A549 (cell line): Measurements from ENCODE around the gene PI16. TPM values are rescaled to one million over a fixed set of nuclear protein-coding genes. Genes with fewer than 3 reads are reported as not detected.

Experiments used
- ATAC-seq, 2 experiments: fragments of 200-7000 bp in 1 of 2; fragments of >200 bp in 1 of 2; cut with Nextera tagmentation in 1 of 2; cut with Tn5 transposase in 1 of 2; 3 replicates each; pipeline versions ENCODE4 v1.8.0 to v1.9.1; 2018 to 2020; ENCODE audit warnings: mild to moderate bottlenecking in 1 of 2, moderate library complexity in 1 of 2
- CTCF ChIA-PET: fragments of 300-600 bp; sonication (Branson Sonifier 250); formaldehyde crosslinking; extraction: SDS; loops from one replicate; lab custom pipeline; 2021; ENCODE audit warnings: antibody characterized with exemption, inconsistent platforms; lab: Yijun Ruan, JAX
- POLR2A ChIA-PET: fragments of 350-600 bp; formaldehyde crosslinking; extraction: SDS; loops from one replicate; lab custom pipeline; 2021; ENCODE audit warnings: antibody characterized with exemption, inconsistent platforms; lab: Yijun Ruan, JAX
- DNase-seq, 2 experiments: peaks; one replicate each; pipeline versions ENCODE4 v3.0.0 to v3.0.0-alpha.2; 2011 to 2016; ENCODE audit warnings: low read depth in 1 of 2, low spot score in 1 of 2
- FAIRE-seq: peaks from 2 replicates; lab custom pipeline; 2011; peaks lifted over from hg19 to GRCh38; lab: Jason Lieb, UNC
- H3K27ac ChIP-seq, 2 experiments: fragments of >200 bp; sonication (Bioruptor Twin); formaldehyde crosslinking; 3 replicates each; pipeline ENCODE4 v1.5.1; 2016 to 2017
- H3K4me1 ChIP-seq: fragments of >200 bp; sonication (Bioruptor Twin); formaldehyde crosslinking; 3 replicates; pipeline ENCODE4 v1.6.1; 2016
- H3K4me2 ChIP-seq: fragments of >200 bp; sonication (Bioruptor Twin); formaldehyde crosslinking; 3 replicates; pipeline ENCODE4 v1.6.1; 2016
- H3K4me3 ChIP-seq: fragments of >200 bp; sonication (Bioruptor Twin); formaldehyde crosslinking; 3 replicates; pipeline ENCODE4 v1.5.1; 2016
- H3K9me3 ChIP-seq: fragments of >200 bp; sonication (Bioruptor Twin); formaldehyde crosslinking; 3 replicates; pipeline ENCODE4 v1.6.1; 2016
- BCL3 ChIP-seq: fragments of >200 bp; sonication (Bioruptor Twin); formaldehyde crosslinking; IDR thresholded peaks from 3 replicates; pipeline ENCODE4 v1.6.1; 2016
- CBX2 ChIP-seq: fragments of 200-600 bp; sonication (generic); IDR thresholded peaks from 2 replicates; pipeline ENCODE4 v1.6.1; 2016; ENCODE audit warnings: low read depth, mild to moderate bottlenecking, borderline replicate concordance
- CHD4 ChIP-seq: fragments of 200-600 bp; sonication (generic); IDR thresholded peaks from 2 replicates; pipeline ENCODE4 v1.6.1; 2016; ENCODE audit warnings: antibody characterized with exemption, mild to moderate bottlenecking, borderline replicate concordance
- EP300 ChIP-seq, 2 experiments: fragments of >200 bp; sonication (Bioruptor Twin); formaldehyde crosslinking; IDR thresholded peaks; 2 replicates in 1 of 2; 3 replicates in 1 of 2; pipeline ENCODE4 v1.6.1; 2016 to 2017
- ESRRA ChIP-seq: fragments of 150-350 bp; IDR thresholded peaks from 2 replicates; pipeline ENCODE4 v1.6.1; 2014; ENCODE audit warnings: mild to moderate bottlenecking, low read length, borderline replicate concordance
- FOSB ChIP-seq: fragments of 250-450 bp; sonication (Bioruptor Pico); IDR thresholded peaks from 2 replicates; pipeline ENCODE4 v1.5.0; 2020; ENCODE audit warnings: mild to moderate bottlenecking, moderate library complexity
- FOSL2 ChIP-seq, 2 experiments: fragments of 450-650 bp in 1 of 2; fragments of >200 bp in 1 of 2; sonication (Bioruptor Twin) in 1 of 2; formaldehyde crosslinking; IDR thresholded peaks; 2 replicates each; pipeline versions ENCODE4 v1.5.0 to v1.6.1; 2016 to 2020; ENCODE audit warnings: mild to moderate bottlenecking in 1 of 2, moderate library complexity in 1 of 2
- GATA3 ChIP-seq: IDR thresholded peaks from 2 replicates; pipeline ENCODE4 v1.6.1; 2012; ENCODE audit warnings: borderline replicate concordance
- HDAC2 ChIP-seq: fragments of 200-600 bp; sonication (generic); IDR thresholded peaks from 2 replicates; pipeline ENCODE4 v1.6.1; 2016
- HEYL ChIP-seq: fragments of 250-450 bp; sonication (Bioruptor Pico); IDR thresholded peaks from 2 replicates; pipeline ENCODE4 v1.8.0; 2021; ENCODE audit warnings: mild to moderate bottlenecking, moderate library complexity
- MAFK ChIP-seq: fragments of 450-650 bp; IDR thresholded peaks from 2 replicates; pipeline ENCODE4 v1.6.1; 2014; ENCODE audit not compliant: partially characterized antibody
- MYC ChIP-seq: IDR thresholded peaks from 2 replicates; pipeline ENCODE4 v1.6.1; 2012; ENCODE audit warnings: mild to moderate bottlenecking, inconsistent platforms, low read length, improper control_type of control experiment, borderline replicate concordance
- NPAS2 ChIP-seq: fragments of 250-450 bp; sonication (Bioruptor Pico); IDR thresholded peaks from 2 replicates; pipeline ENCODE4 v1.8.0; 2022; ENCODE audit warnings: mild to moderate bottlenecking, moderate library complexity, borderline replicate concordance
- PBX3 ChIP-seq: IDR thresholded peaks from 2 replicates; pipeline ENCODE4 v1.6.1; 2012
- TFCP2L1 ChIP-seq: fragments of 250-450 bp; sonication (Bioruptor Pico); IDR thresholded peaks from 2 replicates; pipeline ENCODE4 v1.5.0; 2021; ENCODE audit warnings: mild to moderate bottlenecking
- ZC3H11A ChIP-seq: fragments of 450-650 bp; IDR thresholded peaks from 2 replicates; pipeline ENCODE4 v1.6.1; 2014; ENCODE audit warnings: antibody characterized with exemption, mild to moderate bottlenecking
- WGBS: methylation state at CpG from one replicate; pipeline ENCODE4 v1.1.6; 2017; ENCODE audit errors: missing lambda C conversion rate; 5-methylcytosine and 5-hydroxymethylcytosine counted together
- polyA plus RNA-seq, 4 experiments: library from polyadenylated mRNA; depleted of rRNA in 3 of 4; stranded (reverse); fragments of >200 nt; fragmentation: RNase III in 1 of 4; extraction: RNeasy Plus Mini Kit Qiagen cat#74134 plus additional on column Dnase treatment in 1 of 4; gene quantifications; 2 replicates in 3 of 4; 3 replicates in 1 of 4; pipeline ENCODE4 v1.2.3, GENCODE V29; 2011 to 2017
- TF ChIP-seq, protein P1 (sequence below): IDR thresholded peaks from 2 replicates; pipeline ENCODE4 v1.6.1; 2012; ENCODE audit warnings: low read depth, borderline replicate concordance
- TF ChIP-seq, protein P2 (sequence below): fragments of 250-450 bp; sonication (Bioruptor Pico); IDR thresholded peaks from 2 replicates; pipeline ENCODE4 v1.5.0; 2020; ENCODE audit warnings: low read depth, mild to moderate bottlenecking, moderate library complexity
- TF ChIP-seq, protein P3 (sequence below): fragments of 200-600 bp; sonication (generic); IDR thresholded peaks from 2 replicates; pipeline ENCODE4 v1.6.1; 2016; ENCODE audit warnings: antibody characterized with exemption, mild to moderate bottlenecking, moderate library complexity

The PI16 gene
- polyA plus RNA-seq, 2 of the 4 experiments (the other 2 are of a cell fraction), result not detected

DNA sequence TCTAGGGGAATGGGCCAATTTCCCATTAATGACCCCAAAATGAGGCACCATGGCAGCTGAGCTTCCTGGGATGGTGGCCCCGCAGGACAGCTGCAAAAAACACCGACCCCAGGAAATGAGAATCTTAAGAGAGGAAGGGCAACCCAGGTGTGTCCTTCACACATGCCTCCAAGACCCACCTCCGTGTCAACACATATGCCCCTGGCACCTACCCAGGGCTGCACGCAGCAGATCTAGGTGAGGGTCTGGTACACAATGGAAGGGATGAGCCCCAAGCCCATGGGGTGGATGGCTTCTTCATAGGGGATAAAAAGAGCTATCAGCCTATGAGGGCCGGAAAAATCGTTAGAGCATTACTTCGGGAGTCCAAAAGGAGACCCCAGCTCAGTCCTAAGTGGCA, 22.0 kb downstream of the PI16 start:
- DNase-seq (no peak), ATAC-seq (no peak), FAIRE-seq (no peak)
- CTCF ChIA-PET, result interaction anchor here (0.8 to 3.7 kb wide), 4 partner anchors 11 to 91 kb away, joined by 3 to 16 read pairs (median 4); partner anchors contain the start of gene C6orf89
- no peaks in the 10 kb centered on the region for H3K4me1 ChIP-seq
- H3K27ac ChIP-seq, result no peak overlapping the region
- H3K4me3 ChIP-seq, result no peak overlapping the region
- no peaks in the 10 kb centered on the region for H3K9me3 ChIP-seq
- WGBS, result 94% methylated on average over 7 of the region's 7 CpGs
- no peak overlapping the region for H3K4me2 ChIP-seq
- no peak for TF ChIP-seq HDAC2
- TF ChIP-seq NPAS2 (CRISPR knock-in tag), result no peak
- POLR2A ChIA-PET, result interaction anchor here (1.6 kb wide), 1 partner anchor 9 kb away, joined by 5 read pairs; the partner anchor contains the start of gene MTCH1

- ChIA-PET CTCF (interaction anchor here (0.8 to 3.7 kb wide), 7 partner anchors 11 to 211 kb away, joined by 3 to 16 read pairs (median 4); partner anchors contain the start of gene C6orf89), POLR2A (interaction anchor here (1.6 kb wide), 1 partner anchor 9 kb away, joined by 5 read pairs; the partner anchor contains the start of gene MTCH1)
- Histone ChIP-seq H3K4me2 (no peak overlapping the region), H3K9me3 (no peaks in the 10 kb centered on the region), H3K4me3 (no peak overlapping the region), H3K27ac (no peak overlapping the region), H3K4me1 (no peaks in the 10 kb centered on the region)
- no peak for FAIRE-seq
- no peak for TF ChIP-seq ESRRA
- no peak for TF ChIP-seq MAFK
- no peak for TF ChIP-seq ZC3H11A
- no peak for TF ChIP-seq FOSL2 (IDR thresholded peaks at IDR 0.05)
- TF ChIP-seq FOSL2 (CRISPR knock-in tag; IDR thresholded peaks at IDR 0.05), result no peak
- no peak for TF ChIP-seq EP300 (IDR thresholded peaks at IDR 0.05)
- TF ChIP-seq PBX3, result no peak
- TF ChIP-seq BCL3, result no peak
- TF ChIP-seq TFCP2L1 (CRISPR knock-in tag), result no peak
- TF ChIP-seq, protein P1, sequence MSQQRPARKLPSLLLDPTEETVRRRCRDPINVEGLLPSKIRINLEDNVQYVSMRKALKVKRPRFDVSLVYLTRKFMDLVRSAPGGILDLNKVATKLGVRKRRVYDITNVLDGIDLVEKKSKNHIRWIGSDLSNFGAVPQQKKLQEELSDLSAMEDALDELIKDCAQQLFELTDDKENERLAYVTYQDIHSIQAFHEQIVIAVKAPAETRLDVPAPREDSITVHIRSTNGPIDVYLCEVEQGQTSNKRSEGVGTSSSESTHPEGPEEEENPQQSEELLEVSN, result no peak
- TF ChIP-seq, protein P2, sequence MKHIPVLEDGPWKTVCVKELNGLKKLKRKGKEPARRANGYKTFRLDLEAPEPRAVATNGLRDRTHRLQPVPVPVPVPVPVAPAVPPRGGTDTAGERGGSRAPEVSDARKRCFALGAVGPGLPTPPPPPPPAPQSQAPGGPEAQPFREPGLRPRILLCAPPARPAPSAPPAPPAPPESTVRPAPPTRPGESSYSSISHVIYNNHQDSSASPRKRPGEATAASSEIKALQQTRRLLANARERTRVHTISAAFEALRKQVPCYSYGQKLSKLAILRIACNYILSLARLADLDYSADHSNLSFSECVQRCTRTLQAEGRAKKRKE (CRISPR knock-in tag), result no peak
- TF ChIP-seq NPAS2 (CRISPR knock-in tag), result no peak
- TF ChIP-seq CBX2, result no peak
- no peak for TF ChIP-seq CHD4
- no peak for TF ChIP-seq HEYL (CRISPR knock-in tag)
- no peak for TF ChIP-seq MYC
- no peak for TF ChIP-seq GATA3
- no peak for TF ChIP-seq FOSB (CRISPR knock-in tag)
- TF ChIP-seq, protein P3, sequence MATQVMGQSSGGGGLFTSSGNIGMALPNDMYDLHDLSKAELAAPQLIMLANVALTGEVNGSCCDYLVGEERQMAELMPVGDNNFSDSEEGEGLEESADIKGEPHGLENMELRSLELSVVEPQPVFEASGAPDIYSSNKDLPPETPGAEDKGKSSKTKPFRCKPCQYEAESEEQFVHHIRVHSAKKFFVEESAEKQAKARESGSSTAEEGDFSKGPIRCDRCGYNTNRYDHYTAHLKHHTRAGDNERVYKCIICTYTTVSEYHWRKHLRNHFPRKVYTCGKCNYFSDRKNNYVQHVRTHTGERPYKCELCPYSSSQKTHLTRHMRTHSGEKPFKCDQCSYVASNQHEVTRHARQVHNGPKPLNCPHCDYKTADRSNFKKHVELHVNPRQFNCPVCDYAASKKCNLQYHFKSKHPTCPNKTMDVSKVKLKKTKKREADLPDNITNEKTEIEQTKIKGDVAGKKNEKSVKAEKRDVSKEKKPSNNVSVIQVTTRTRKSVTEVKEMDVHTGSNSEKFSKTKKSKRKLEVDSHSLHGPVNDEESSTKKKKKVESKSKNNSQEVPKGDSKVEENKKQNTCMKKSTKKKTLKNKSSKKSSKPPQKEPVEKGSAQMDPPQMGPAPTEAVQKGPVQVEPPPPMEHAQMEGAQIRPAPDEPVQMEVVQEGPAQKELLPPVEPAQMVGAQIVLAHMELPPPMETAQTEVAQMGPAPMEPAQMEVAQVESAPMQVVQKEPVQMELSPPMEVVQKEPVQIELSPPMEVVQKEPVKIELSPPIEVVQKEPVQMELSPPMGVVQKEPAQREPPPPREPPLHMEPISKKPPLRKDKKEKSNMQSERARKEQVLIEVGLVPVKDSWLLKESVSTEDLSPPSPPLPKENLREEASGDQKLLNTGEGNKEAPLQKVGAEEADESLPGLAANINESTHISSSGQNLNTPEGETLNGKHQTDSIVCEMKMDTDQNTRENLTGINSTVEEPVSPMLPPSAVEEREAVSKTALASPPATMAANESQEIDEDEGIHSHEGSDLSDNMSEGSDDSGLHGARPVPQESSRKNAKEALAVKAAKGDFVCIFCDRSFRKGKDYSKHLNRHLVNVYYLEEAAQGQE, result no peak
- DNase-seq, result no peak
- 80% methylated on average over 5 of the region's 6 CpGs for WGBS
- ATAC-seq, result no peak
Measured at GRCh38 chr6:36976931-36977330, 22.4 kb downstream of the PI16 start.
